ENCODE results near the gene GPR31.
A peak's percentile ranks its signal among the peaks of the same experiment; 100 is the strongest.

The GPR31 gene

DNA sequence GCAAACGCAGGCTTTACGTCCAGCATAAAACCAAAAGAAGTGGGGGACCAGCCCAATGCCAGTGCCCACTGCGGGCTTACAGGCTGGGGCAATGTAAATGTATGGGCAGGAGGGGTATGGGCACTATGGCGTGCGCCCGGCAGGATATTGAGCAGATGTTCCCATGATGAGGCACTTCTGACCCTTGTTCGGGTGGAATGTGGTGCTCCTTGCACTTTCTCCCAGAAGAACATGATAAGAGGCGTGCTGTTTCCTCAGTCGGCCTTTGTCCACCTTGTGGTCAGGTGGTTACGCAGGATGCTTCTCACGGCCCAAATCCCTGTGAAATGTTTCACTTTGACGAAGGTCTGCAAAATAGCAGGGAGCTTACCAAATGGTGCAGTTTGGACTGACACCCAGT lies 4.8 kb upstream of the GPR31 start:
- no peaks in the 10 kb centered on the region for H3K36me3 ChIP-seq
- no peak overlapping the region for H3K4me2 ChIP-seq
- H3K4me1 ChIP-seq = peaks cover 8% of the 10 kb centered on the region
- H3K9me3 ChIP-seq = no peaks in the 10 kb centered on the region
- H3K27me3 ChIP-seq = no peaks in the 10 kb centered on the region
- no peak overlapping the region for H3K9ac ChIP-seq
- no peak overlapping the region for H3K4me3 ChIP-seq
- no peaks in the 10 kb centered on the region for H4K20me1 ChIP-seq
- no peak overlapping the region for H3K27ac ChIP-seq
- no peak for TF ChIP-seq Cebpa-rat (IDR thresholded peaks at IDR 0.05)

DNA sequence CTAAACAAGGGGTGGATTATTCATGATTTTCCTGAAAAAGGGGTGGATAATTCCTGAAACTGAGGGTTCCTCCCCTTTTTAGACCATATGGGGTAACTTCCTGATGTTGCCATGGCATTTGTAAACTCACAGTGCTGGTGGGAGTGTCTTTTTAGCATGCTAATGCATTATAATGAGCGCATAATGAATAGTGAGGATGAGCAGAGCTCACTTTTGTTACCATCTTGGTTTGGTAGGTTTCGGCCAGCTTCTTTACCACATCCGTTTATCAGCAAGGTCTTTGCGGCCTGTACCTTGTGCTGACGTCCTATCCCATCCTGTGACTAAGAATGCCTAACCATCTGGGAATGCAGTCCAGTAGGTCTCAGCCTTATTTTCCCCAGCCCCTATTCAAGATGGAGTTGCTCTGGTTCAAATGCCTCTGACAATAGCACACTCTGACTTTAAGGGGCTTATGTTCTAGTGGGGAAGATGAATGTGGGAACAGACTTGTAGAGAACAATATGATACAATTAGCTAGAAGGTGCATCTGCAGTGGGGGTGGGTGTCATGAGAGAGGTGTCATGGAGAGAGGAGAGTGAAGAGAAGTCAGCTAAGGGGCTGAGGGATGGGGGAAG lies 4.2 kb upstream of the GPR31 start:
- TF ChIP-seq Cebpa-rat (IDR thresholded peaks at IDR 0.05) = no peak
- Histone ChIP-seq H4K20me1 (no peaks in the 10 kb centered on the region), H3K4me2 (no peak overlapping the region), H3K27me3 (no peaks in the 10 kb centered on the region), H3K9me3 (no peaks in the 10 kb centered on the region), H3K9ac (no peak overlapping the region), H3K4me3 (no peak overlapping the region), H3K27ac (no peak overlapping the region), H3K4me1 (peaks cover 15% of the 10 kb centered on the region), H3K36me3 (no peaks in the 10 kb centered on the region)

DNA sequence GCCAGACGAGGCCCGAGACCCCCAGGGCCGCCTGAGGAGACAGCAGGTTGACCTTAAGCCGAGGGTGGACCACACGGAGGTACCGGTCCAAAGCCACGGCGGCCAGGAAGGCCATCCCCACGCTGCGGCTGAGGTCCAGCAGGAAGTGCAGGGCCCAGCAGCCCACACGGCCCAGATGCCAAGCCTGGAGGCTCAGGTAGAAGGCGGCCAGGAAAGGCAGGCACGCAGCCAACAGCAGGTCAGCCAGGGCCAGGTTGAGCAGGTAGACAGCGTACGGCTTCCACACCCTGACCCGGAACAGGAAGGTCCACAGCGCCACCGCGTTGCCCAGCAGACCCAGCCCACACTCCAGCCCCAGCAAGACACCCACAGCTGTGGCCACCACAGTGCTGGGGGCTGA lies 366 bp downstream of the GPR31 start:
- H3K4me3 ChIP-seq = no peak overlapping the region
- peak overlapping the region; percentile 63 for H3K4me2 ChIP-seq
- no peaks in the 10 kb centered on the region for H3K9me3 ChIP-seq
- H3K36me3 ChIP-seq = no peaks in the 10 kb centered on the region
- H4K20me1 ChIP-seq = no peaks in the 10 kb centered on the region
- no peak for TF ChIP-seq Cebpa-rat (IDR thresholded peaks at IDR 0.05)
- H3K27me3 ChIP-seq = no peaks in the 10 kb centered on the region
- no peak overlapping the region for H3K9ac ChIP-seq
- H3K27ac ChIP-seq = no peak overlapping the region
- peaks cover 18% of the 10 kb centered on the region for H3K4me1 ChIP-seq

DNA sequence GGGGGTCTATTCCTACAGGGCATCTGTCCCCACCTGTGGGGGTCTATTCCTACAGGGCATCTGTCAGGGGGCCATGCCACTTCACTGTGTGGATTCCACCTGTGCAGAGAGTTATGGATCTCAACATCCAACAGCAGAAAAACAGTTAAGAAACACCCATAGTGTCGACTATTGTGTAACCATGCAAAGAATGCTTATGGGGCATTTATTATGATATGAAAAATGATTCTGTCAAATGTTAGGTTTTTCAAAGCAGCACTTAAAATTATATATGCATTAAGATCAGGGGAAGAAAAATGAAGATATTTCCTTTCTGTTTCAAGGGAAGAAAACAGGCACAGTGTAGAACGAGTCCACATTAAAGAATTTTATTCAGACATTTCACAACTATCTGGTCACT lies 2.9 kb downstream of the GPR31 start:
- H3K4me3 ChIP-seq = no peak overlapping the region
- no peak overlapping the region for H3K27ac ChIP-seq
- no peaks in the 10 kb centered on the region for H4K20me1 ChIP-seq
- H3K27me3 ChIP-seq = no peaks in the 10 kb centered on the region
- no peak for TF ChIP-seq Cebpa-rat (IDR thresholded peaks at IDR 0.05)
- no peak overlapping the region for H3K9ac ChIP-seq
- no peak overlapping the region for H3K4me2 ChIP-seq
- H3K4me1 ChIP-seq = peaks cover 40% of the 10 kb centered on the region
- H3K9me3 ChIP-seq = no peaks in the 10 kb centered on the region
- H3K36me3 ChIP-seq = no peaks in the 10 kb centered on the region

DNA sequence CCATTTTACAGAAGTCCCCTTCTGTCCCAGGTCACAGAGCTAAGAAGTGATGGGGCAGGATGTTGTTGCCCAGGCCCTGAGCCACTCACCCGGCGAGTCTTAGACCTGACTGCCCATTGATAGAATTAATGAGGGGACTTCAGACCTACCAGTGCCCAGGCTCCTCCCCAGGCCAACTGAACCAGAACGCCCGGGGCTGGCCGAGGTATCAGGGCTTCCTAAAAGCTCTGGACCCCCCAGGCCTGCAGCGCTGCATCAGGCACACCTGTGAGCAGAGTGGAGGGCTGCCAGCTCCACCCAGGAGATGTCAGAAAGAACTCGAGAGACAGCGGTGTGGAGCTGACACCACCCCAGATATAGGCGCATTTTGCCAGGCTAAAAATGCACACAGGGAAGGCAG lies 3.5 kb downstream of the GPR31 start:
- Histone ChIP-seq H3K4me1 (peaks cover 40% of the 10 kb centered on the region), H3K27me3 (no peaks in the 10 kb centered on the region), H3K27ac (no peak overlapping the region), H3K4me2 (no peak overlapping the region), H3K9ac (no peak overlapping the region), H3K4me3 (no peak overlapping the region), H3K36me3 (no peaks in the 10 kb centered on the region), H3K9me3 (no peaks in the 10 kb centered on the region), H4K20me1 (no peaks in the 10 kb centered on the region)
- no peak for TF ChIP-seq Cebpa-rat (IDR thresholded peaks at IDR 0.05)

DNA sequence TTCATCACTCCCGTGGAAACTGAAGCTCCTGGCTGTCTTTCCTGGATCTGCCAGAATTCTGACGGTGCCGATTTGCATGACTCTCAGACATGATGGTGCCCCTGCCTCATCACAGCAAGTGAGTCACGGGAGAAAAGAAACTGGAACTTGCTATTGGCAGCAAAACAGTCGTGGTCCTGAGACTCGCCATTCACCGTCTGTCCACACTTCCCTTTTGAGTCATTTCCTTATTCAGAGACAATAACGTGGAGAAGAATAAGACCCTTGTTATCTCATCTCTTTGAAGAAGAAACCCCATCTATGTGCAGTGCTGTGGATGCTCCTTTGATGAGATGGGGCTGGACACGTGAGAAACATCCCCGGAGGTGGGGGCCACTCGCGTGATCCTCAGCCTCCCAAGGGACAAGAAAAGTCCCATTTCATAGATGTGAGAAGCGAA lies 4.2 kb downstream of the GPR31 start:
- H3K9me3 ChIP-seq = no peaks in the 10 kb centered on the region
- H3K36me3 ChIP-seq = no peaks in the 10 kb centered on the region
- peaks cover 41% of the 10 kb centered on the region for H3K4me1 ChIP-seq
- no peak overlapping the region for H3K4me2 ChIP-seq
- no peak overlapping the region for H3K9ac ChIP-seq
- TF ChIP-seq Cebpa-rat (IDR thresholded peaks at IDR 0.05) = no peak
- no peak overlapping the region for H3K27ac ChIP-seq
- H3K4me3 ChIP-seq = no peak overlapping the region
- H4K20me1 ChIP-seq = no peaks in the 10 kb centered on the region
- H3K27me3 ChIP-seq = no peaks in the 10 kb centered on the region

DNA sequence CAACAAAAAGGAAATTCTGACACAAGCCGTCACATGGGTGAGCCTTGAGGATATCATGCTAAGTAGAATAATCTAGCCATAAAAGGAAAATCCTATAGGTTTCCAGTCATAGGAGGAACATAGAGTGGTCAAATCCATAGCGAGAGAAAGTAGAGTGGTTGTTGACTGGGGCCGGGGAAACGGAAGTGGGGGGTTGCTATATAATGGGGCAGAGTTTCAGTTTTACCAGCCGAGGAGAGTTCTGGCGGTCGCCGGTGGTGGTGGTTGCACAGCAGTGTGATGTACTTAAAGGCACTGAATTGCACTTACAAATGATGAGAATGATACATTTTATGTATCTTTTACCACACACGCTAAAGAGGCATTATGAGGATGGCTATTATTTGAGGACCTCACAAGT lies 4.9 kb downstream of the GPR31 start:
- Histone ChIP-seq H3K9me3 (no peaks in the 10 kb centered on the region), H3K36me3 (no peaks in the 10 kb centered on the region), H3K4me2 (no peak overlapping the region), H4K20me1 (no peaks in the 10 kb centered on the region), H3K27ac (no peak overlapping the region), H3K4me3 (no peak overlapping the region), H3K9ac (no peak overlapping the region), H3K27me3 (no peaks in the 10 kb centered on the region; the same call in 1 of the 2 replicates), H3K4me1 (peaks cover 42% of the 10 kb centered on the region)
- TF ChIP-seq Cebpa-rat (IDR thresholded peaks at IDR 0.05) = no peak

DNA sequence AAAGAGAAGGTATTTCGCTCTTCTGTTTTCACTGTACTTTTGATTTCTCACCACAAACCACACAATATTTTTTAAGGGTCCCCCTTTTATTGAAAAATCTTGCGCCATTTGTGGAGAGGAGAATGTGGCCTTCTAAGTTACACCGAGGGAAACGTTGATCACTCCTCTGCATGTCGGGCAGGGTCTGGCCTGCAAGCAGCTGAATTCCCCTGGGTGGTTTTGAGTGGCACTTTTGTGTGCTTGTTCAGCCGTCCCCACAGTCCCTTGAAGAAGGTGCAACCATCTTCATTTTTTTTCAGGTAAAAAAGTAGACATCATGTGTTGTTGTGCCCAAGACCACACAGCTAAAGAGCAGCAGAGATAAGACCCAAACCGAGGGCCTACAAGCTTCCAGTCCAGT lies 6.1 kb downstream of the GPR31 start:
- H3K36me3 ChIP-seq = no peaks in the 10 kb centered on the region
- no peak overlapping the region for H3K4me3 ChIP-seq
- peak overlapping the region; percentile 66 for H3K4me2 ChIP-seq
- H3K27ac ChIP-seq = no peak overlapping the region
- no peaks in the 10 kb centered on the region for H4K20me1 ChIP-seq
- peaks cover 10% of the 10 kb centered on the region; the same call in 1 of the 2 replicates for H3K27me3 ChIP-seq
- TF ChIP-seq Cebpa-rat (IDR thresholded peaks at IDR 0.05) = no peak
- H3K9me3 ChIP-seq = no peaks in the 10 kb centered on the region
- no peak overlapping the region for H3K9ac ChIP-seq
- peaks cover 45% of the 10 kb centered on the region for H3K4me1 ChIP-seq

DNA sequence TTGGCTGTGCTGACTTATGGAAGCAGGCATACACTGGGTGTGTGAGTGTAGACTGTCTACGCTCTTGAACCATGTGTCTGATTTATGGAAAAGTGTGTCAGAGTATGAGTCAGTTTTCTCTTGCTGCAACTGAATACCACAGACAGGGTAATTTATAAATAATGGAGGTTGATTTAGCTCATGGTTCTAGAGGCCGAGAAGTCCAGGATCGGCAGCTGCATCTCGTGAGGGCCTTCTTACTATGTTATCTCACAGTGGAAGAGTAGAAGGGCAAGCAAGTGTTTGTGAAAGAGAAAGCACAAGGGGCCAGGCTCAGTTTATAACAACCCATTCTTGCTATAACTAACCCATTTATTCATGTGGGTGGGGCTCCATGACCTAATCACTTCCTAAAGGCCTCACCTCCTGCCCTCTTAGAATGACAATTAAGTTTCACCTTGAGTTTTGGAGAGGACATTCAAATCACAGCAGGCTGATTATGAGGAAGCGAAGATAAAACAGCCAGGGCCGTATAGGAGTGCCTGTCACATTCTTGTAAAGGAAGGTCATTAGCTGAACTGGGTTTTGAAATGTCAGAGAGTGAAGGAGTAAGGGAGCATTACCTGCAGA lies 6.7 kb downstream of the GPR31 start:
- Histone ChIP-seq H3K4me1 (peaks cover 51% of the 10 kb centered on the region), H3K9me3 (no peaks in the 10 kb centered on the region), H3K4me3 (no peak overlapping the region), H3K27me3 (peaks cover 16% of the 10 kb centered on the region; the same call in 1 of the 2 replicates), H3K9ac (no peak overlapping the region), H3K36me3 (no peaks in the 10 kb centered on the region), H3K27ac (no peak overlapping the region), H4K20me1 (no peaks in the 10 kb centered on the region), H3K4me2 (peak overlapping the region; percentile 66)
- TF ChIP-seq Cebpa-rat (IDR thresholded peaks at IDR 0.05) = no peak

DNA sequence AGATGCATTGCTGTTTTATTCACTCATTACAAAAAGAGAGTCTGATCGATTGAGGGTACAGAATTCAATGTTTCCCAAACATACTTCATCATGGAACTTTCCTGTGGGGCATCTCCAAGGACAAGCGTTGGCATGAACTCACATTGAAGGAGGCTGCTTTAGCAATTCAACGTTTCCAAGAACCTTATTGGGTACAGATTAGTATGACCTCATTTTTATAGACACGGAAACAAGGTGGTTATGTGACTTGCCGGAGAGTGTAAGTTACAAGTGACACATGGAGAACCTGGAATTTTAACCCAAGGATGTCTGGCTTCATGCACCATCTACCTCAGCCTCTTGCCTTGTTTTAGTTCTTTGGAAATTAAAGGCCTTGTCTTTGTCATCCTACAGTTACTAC lies 8.8 kb downstream of the GPR31 start:
- Histone ChIP-seq H3K27me3 (peaks cover 21% of the 10 kb centered on the region; the same call in 1 of the 2 replicates), H4K20me1 (no peaks in the 10 kb centered on the region), H3K4me3 (no peak overlapping the region), H3K4me1 (peaks cover 71% of the 10 kb centered on the region), H3K27ac (no peak overlapping the region), H3K9me3 (peaks cover 8% of the 10 kb centered on the region), H3K36me3 (no peaks in the 10 kb centered on the region), H3K4me2 (no peak overlapping the region), H3K9ac (no peak overlapping the region)
- TF ChIP-seq Cebpa-rat (IDR thresholded peaks at IDR 0.05) = no peak
